ENCODE results near the gene ZNF362. TPM values are rescaled to one million over a fixed set of nuclear protein-coding genes. Genes with fewer than 3 reads are reported as not detected.

Gene ZNF362
- total and polyA plus RNA-seq, 2 of the 13 experiments (the other 11 are each of a cell fraction or from before 2014, with no cell fraction given) = 8.3 to 14.2 TPM

GRCh38 chr1:33258788-33259274 lies 2.5 kb downstream of the ZNF362 start (continued):
- TF ChIP-seq ZUFSP (CRISPR knock-in tag; IDR thresholded peaks at IDR 0.05; ENCODE audit: borderline replicate concordance) (no peak), HNRNPK (IDR thresholded peaks at IDR 0.05; ENCODE audit: low read depth, low read length, poor library complexity, severe bottlenecking) (no peak), TARDBP (CRISPR knock-in tag; IDR thresholded peaks at IDR 0.05) (no peak), ZFP36L1 (CRISPR knock-in tag; IDR thresholded peaks at IDR 0.05) (no peak), FOSL1 (CRISPR knock-in tag; IDR thresholded peaks at IDR 0.05; ENCODE audit: borderline replicate concordance) (no peak), FOXC1 (CRISPR knock-in tag; IDR thresholded peaks at IDR 0.05; ENCODE audit: borderline replicate concordance) (no peak; the same call in 1 of the 2 replicates), ZNF382 (CRISPR knock-in tag; IDR thresholded peaks at IDR 0.05; ENCODE audit: borderline replicate concordance) (no peak), BCL6 (CRISPR knock-in tag; IDR thresholded peaks at IDR 0.05) (peak; percentile 73), ZNF343 (CRISPR knock-in tag; IDR thresholded peaks at IDR 0.05) (no peak), ZNF780A (CRISPR knock-in tag; IDR thresholded peaks at IDR 0.05) (no peak), MEF2D (CRISPR knock-in tag; IDR thresholded peaks at IDR 0.05) (peak; percentile 43; the same call in 1 of the 2 replicates), EP300 (IDR thresholded peaks at IDR 0.05; ENCODE audit: low read depth in 2 of 2, low read length in 2 of 2) (peak; percentile 55 to 82; a peak in 3 of 4 replicates), EP300 (CRISPR knock-in tag; IDR thresholded peaks at IDR 0.05; ENCODE audit: borderline replicate concordance) (no peak), ARID5B (CRISPR knock-in tag; IDR thresholded peaks at IDR 0.05) (peak; percentile 83), IRF9 (CRISPR knock-in tag; IDR thresholded peaks at IDR 0.05; ENCODE audit: borderline replicate concordance) (0 out of 2 replicates have a peak, but pooled peaks have one; percentile 33), ZNF607 (CRISPR knock-in tag; IDR thresholded peaks at IDR 0.05; ENCODE audit: borderline replicate concordance) (no peak), ZBTB1 (CRISPR knock-in tag; IDR thresholded peaks at IDR 0.05; ENCODE audit: borderline replicate concordance) (no peak), RXRB (CRISPR knock-in tag; IDR thresholded peaks at IDR 0.05; ENCODE audit: borderline replicate concordance) (peak; percentile 87), ZNF30 (CRISPR knock-in tag; IDR thresholded peaks at IDR 0.05) (no peak), ZNF274 (CRISPR knock-in tag; IDR thresholded peaks at IDR 0.05) (0 out of 2 replicates have a peak, but pooled peaks have one; percentile 71)

Data from HepG2 (cell line).